Endometrial microvascular endothelial cells (primary cell): ENCODE results near the gene HDGF. TPM values are rescaled to one million over a fixed set of nuclear protein-coding genes. Genes with fewer than 3 reads are reported as not detected.
"Not testable (repeated sequence)": the region's sequence is repeated elsewhere in the genome, so short reads cannot be mapped to it uniquely, and the experiment has no call there.

ENCODE experiments used
- in situ Hi-C: cut with HindIII; loops from 2 replicates; pipeline ENCODE4 v1.10.0; 2017; ENCODE audit warnings: low sequenced_read_pairs, low pct_unique_long_range_greater_than_20kb; ENCODE audit errors: inconsistent ontology term
- total RNA-seq: library from RNA; depleted of rRNA; stranded (reverse); fragments of >200 nt; gene quantifications from one replicate; pipeline ENCODE4 v1.2.3, GENCODE V29; 2015; ENCODE audit errors: inconsistent ontology term

The HDGF gene
- total RNA-seq, 1 donor from 2014 or later, result 299 TPM

DNA sequence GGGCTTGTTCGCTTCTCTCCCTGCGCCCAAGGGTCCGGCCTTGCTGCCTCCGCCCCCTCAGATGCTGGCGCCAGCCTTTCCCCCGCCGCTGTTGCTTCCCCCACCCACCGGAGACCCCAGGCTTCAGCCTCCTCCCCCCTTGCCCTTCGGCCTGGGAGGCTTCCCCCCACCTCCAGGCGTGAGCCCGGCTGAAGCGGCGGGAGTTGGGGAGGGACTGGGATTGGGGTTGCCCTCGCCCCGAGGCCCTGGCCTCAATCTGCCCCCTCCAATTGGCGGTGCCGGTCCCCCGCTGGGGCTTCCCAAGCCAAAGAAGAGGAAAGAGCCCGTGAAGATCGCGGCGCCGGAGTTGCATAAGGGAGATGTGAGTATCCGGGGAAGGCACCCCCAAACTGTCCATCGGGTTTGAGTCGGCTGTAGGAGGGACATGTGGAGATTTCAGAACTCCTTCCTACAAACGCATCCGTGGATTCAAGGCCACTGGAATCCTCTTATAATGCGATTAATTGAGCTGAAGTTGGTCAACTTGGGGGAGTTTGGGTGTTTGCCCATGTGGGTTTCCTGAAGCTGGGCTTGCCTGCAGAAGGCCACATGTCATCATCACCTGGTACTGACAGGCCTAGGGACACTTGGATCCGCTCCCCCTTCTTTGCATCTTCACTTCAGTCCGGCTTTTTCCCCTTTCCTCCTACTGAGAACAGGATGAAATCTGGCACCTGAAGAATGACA is 16.6 kb upstream of the HDGF start:
- in situ Hi-C loops, result no loop called here

DNA sequence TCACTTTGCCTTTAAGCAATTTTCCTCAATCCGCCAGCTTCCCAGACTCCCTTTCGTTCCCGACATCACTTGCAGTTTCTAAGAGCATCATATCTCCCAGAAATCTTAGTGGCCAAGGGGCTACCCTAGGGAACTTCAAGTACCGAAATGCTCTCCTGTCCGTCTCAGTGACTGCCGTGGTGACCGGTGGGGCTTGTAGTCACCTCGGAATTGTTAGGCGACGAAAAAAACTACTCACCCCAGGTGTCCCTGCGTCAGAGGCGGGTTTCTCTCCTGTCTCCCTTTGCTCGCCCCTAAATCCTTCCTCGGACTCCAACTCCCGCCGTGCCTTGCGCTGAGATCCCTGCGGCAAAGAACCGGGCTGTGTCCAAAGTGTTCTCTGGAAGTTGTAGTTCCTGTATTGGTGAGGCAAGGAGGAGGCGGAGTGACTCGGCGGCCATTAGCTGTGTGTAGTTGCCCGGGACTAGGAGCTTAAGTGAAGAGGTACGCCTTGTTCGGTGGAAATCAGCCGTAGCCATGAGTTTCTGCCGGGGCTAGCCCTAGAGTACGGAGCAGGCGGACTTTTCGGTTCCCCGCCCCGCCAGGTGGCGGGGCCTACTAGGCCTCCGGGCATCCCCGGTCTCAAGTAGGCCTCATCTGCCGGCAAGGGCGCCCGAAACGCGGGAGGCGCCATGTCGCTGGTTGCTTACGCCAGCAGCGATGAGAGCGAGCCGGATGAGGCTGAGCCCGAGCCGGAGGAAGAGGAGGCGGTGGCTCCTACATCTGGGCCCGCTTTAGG is 15.8 kb upstream of the HDGF start, which contains the start of gene PRCC:
Gene PRCC (plus strand): TSS at position 435 of the 778 bp plus-strand sequence. CDS start 237 bp downstream, at position 672.
- in situ Hi-C loops, result no loop called here

DNA sequence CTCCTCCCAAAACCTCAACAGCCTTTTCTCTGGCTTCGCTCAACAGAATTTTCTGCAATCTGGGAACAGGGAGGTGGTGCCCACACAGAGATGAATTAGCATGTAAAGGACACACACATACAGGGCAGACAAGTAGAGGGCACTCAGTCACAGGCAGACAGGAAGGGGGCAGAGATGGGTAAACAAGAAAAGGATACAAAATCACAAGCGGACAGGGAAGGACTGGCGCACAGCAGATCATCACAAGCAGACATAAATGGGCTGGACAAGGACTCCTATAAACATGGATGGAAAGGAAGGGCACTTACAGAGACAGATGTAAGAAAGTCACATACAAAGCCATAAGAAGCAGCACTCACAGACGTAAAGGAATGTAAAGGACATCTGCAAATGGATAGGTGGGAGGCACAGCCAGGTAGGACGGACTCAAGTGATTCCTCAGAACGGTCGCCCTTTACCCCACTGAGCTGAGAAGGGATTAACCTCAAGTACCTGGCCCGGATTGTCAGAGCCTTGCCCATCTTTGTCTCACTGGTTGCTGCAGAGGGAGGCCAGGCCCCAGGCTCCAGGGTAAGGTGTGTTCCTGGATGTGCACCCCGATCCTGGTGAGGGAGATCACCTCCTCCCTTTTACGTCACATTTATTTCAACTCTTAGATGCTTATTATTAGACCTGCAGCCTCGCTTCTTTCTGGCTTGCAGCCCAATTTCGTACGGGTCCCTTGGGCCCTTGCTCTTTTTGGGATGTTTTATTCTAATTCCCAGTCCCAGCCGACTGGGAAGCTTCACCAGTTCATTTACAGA is 15.0 kb upstream of the HDGF start:
- in situ Hi-C loops, result no loop called here

DNA sequence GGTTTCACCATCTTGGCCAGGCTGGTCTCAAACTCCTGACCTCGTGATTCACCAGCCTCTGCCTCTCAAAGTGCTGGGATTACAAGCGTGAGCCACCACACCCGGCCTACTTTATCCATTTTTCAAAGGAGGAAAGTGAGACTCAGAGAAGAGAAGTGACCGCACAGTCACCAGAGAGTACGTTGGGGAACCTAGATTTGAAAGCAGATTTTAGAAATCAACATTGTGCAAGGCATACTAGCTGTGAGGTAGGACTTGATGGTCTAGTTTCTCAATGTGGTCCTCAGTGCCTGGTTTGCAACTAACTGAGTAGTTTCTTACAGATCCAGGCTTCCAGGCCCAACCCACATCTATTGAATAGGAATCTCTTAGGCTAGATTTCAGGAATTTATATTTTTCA is 14.2 kb upstream of the HDGF start:
- in situ Hi-C loops, result no loop called here

DNA sequence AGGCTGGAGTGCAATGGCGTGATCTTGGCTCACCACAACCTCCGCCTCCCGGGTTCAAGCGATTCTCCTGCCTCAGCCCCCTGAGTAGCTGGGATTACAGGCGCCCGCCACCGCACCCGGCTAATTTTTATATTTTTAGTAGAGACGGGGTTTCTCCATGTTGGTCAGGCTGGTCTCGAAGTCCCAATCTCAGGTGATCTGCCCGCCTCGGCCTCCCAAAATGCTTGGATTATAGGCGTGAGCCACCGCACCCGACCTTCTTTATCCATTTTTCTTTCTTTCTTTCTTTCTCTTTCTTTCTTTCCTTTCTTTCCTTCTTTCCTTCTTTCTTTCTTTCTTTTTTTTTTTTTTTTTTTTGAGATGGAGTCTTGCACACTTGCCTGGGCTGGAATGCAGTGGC is 13.7 kb upstream of the HDGF start:
- in situ Hi-C loops, result not testable (repeated sequence)

DNA sequence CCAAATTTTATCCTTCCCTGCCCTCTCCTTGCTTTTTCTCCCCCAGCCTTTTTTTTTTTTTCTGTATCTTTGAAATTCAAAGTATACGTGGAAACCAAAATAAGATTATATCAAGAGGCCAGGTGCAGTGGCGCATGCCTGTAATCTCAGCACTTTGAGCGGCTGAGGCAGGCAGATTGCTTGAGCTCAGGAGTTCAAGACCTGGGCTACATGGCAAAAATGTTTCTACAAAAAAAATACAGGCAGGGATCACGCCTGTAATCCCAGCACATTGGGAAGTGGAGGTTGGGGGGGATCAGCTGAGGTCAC is 9.3 kb upstream of the HDGF start:
- in situ Hi-C loops, result no loop called here

DNA sequence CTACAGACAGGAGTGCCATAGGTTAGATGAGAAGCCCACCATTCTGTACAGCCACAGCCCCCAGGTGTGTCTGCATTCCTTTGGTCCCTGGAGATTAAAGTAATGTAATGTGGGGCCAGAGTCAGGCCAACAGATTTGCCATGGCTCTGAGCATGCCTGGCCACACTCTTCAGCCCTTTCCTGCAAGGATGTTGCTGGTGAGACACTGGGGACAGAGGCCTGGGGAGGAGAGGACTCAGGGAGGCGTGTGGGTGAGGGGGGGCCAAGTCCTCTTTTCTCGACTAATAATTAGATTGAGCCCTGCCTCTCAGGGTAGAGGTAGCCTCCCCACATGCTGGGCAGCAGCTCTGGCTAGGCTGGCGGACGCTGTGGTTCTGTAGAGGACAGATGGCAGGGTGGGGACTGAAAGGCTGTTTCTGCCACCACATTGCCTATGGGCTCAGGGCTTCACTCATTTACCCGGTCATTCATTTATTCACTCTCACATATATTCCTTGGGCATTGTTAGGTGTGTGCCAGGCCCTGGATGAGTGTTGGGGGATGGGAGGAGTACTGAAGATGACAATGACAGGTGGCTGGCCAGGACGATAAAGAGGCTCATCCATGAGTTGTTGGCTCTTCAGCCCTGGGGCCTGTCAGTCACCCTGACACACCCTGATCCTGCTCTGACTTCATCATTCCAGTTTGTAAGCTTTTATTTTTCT is 8.8 kb upstream of the HDGF start:
- in situ Hi-C loops, result no loop called here

DNA sequence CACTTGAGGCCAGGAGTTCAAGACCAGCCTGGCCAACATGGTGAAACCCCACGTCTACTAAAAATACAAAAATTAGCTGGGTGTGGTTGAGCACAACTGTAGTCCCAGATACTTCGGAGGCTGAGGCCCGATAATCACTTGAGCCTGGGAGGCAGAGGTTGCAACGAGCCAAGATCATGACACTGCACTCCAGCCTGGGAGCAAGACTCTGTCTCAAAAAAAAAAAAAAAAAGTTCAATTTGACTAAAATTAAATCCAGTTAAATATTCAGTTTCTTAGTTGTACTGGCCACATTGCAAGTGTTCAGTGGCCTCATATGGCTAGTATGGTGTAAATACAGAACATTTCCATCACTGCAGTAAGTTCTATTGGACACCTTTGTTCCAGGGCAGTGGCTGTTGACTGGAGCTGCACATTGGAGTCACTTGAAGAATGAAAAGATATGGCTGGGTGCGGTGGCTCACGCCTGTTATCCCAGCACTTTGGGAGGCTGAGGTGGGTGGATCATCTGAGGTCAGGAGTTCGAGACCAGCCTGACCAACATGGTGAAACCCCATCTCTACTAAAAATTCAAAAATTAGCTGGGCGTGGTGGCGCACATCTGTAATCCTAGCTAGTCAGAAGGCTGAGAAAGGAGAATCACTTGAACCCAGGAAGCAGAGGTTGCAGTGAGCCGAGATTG is 6.2 kb upstream of the HDGF start:
- in situ Hi-C loops, result not testable (repeated sequence)

DNA sequence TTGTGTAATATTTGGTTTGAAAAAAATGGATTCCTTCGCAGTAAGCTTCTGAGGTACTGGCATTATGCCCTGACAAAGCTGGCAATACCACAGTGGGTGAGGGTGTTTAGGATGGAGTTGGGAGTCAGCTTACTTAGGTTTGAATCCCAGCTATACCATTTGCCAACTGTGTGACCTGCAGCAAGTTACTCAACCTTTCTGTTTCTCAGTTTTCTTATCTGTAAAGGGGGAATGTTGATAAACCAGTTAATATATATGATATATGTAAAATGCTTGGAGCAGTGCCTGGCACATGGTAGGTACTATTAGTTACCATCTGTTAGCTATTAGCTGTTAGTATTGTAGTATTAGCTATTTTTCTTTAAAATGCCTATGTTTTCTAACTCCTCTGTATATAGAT is 4.9 kb upstream of the HDGF start:
- in situ Hi-C loops, result no loop called here

DNA sequence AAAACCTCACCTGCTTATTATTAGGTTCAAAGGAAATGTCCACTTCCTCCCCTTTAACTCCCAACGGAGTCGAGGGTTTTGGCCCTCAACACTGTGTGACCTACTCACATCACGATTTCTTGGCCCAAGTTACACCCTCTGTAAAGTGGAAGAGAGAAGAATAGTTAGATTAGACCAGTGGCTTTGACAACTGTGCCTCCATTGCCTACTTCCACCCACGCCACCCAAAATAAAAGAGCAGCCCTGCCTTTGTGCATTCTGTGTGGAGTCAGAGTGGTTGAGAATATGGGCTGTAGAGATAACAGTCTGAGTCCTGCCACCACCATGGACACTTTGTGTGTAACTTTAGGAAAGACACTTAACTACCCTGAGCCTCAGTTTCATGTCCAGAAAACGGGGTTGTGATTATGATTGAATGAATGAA is 4.1 kb upstream of the HDGF start:
- in situ Hi-C loops, result no loop called here

DNA sequence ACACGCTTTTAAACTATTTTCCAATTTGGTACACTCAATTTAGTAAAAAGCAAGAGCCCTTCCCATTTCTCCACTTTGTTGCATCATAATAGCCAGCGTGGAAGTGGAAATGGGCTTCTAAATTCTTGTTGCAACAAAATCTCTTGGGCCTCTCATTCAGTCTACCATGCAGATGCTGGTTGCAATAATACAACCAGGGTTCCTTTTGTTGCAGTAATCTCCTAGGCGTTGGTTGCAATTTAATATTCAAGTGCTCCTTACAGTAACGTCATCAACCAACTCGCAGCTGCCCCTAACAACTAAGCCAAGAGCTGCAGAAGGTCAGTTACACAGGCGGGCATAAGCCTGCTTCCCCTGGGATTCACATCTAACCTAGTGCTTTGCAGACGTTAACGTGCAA is 2.7 kb upstream of the HDGF start:
- in situ Hi-C loops, result no loop called here

DNA sequence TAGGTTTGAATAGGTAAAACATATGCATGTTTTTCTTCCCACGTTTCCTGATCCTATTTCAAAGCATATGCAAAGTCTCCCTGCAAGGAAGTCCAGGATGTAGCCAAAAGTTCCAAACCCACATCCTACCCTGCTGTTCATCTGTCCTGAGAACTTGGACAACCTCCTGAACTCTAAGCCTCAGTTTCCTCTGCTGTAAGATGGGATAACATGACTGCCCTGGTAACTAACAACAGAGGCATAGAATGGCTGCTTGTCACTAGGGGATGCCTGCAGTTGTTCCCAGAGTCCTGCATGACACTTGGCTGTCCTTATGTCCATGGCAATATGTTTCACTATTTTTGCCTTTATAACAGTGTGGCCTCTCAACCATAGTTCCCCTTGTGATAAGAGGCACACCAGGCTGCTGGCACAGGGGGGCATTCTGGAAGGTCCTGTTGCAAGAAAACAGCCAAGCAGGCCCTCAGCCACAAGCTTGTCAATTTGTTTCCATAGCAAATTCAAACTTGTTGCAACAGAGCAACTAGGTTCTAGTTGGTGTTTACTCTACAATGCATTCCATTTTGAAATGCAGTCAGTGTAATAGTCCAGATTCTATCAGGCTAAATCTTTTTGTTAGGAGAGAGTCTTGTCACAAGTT is 1.5 kb upstream of the HDGF start:
- in situ Hi-C loops, result no loop called here

DNA sequence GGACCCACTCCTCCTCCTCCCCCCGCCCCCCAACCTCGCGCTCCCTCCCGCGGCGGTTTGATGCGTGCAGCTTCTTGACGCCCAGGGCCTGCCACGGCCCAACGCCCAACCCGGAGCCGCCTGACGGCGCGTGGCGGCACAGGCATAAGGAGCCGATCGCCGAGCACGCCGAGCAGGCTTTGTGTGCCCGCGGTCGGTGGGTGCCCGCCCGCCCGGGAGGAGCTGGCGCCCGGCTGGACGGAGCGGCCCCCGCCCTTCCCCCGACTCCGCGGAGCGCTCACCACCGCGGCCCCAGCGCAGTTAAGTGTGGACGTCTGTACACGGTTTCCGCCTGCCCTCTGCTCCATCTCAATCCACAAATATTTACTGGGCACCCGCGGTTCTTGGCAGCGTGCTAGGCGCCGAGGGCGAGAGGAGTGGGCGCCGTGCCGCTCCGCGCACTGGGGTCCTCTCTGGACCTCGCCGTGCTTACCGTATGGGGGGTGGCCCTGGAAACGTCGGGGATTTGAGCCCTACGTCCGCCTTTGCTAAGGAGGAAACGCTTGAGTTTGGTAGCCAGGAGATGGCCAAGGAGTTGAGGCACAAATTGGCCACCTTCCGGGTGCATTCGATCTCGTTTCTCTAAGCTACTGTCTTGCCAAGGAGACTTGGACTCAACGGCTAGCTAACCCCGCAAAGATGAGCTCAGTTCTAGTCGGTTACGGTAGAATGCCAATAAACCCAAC is 444 bp upstream of the HDGF start:
- in situ Hi-C loops, result no loop called here

DNA sequence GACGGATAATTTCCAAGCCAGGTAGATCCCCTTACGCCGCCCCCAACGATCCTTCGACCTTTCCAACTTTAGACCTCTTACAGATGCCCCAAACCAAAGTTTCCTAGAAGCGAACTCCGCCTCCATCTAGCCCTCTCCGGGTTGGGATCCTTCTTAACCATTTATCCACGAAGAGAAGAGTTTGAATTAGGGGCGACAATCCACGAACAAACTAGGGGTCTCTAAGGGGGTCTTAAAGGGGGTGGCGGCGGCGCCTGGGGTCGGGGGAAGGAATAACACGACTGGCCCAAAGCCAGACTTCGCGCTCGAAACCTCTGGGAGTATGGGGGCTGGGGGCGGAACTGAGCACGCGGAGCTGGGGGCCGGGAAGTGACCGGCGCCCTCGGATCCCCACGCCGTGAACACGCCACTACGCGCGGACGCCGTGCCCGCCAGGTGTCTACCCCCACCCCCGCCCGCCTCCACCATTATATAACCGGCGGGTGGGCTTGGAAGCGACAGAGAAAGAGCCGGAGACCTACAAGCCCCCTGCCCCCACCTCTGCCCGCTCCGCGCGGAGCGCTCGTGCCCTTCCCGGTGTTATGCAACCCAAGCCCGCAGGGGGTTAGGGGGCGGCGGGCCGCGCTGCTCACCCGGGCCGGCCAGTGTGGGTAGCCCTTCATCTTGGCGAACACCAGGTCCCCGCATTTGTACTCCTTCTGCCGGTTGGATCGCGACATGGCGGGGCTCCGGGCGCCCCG is 594 bp downstream of the HDGF start:
- in situ Hi-C loops, result no loop called here

DNA sequence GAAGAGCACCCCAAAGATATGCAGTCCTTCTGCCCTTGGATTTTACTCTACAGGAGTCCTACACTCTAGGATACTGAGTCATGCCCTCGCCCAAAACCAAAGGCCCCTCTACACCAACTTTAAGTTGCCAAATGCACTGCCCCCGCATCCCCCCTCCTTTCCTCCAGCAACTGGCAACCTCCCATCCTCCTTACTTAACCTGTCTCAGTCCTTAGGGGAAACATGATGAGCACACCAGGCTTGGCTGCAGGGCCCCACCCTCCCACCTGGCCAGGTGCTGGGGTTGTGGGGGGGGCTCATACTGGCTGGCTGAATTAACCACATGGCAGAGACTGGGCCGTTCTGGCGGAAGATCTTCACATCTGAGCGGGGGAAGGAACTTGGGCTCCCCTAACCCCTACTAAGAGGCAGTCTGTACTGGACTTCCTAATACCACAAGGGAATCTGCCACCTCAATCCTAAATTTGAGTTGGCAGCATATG is 1.2 kb downstream of the HDGF start:
- in situ Hi-C loops, result no loop called here

DNA sequence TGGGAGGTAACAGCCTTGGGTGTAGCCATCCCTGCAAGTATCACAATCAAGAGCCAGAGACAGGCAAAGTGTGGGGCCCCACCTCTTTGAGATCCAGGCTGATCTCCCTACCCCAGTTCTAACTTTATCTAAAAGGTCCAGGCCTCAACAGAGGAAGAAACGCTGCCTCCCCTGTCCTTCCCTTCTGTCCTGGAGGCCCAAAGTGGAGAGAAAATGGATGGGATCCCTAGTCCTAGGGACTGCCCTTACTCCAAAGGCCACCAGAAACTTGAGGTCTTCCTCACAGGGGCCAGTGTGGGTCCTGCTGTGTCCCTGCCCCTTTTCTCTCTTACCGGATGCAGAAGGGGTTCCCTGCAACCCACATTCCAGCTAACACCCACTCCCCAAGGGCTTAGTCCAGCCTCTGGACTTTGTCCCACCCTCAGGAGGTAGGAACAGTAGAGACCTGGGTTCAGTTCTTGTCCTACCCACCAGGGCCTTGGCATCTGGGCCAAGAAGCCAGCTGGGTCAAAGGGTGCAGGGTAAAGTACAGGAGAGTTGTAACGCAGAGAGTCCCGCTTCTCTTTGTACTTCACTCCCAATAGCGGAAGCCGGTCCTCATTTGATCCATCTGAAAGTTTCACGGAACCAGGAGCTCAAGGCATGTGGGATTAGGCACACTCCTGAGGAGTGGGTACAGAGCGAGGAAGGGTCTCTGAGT is 1.9 kb downstream of the HDGF start:
- in situ Hi-C loops, result no loop called here
